Hepatocyte (in vitro differentiated cells): ENCODE data around the gene TPD52L2.

Source experiments
- EZH2 ChIP-seq: fragments of 200-600 bp; sonication (generic); IDR thresholded peaks from 2 replicates; pipeline ENCODE4 v1.6.1; 2016; ENCODE audit warnings: antibody characterized with exemption, mild to moderate bottlenecking, borderline replicate concordance
- TF ChIP-seq, protein P1 (sequence below): fragments of 200-600 bp; sonication (generic); IDR thresholded peaks from 2 replicates; pipeline ENCODE4 v1.5.1; 2016; ENCODE audit warnings: antibody characterized with exemption, mild to moderate bottlenecking; ENCODE audit not compliant: poor library complexity

GRCh38 chr20:63935447-63935846, 70.4 kb downstream of the TPD52L2 start:
- TF ChIP-seq, protein P1, sequence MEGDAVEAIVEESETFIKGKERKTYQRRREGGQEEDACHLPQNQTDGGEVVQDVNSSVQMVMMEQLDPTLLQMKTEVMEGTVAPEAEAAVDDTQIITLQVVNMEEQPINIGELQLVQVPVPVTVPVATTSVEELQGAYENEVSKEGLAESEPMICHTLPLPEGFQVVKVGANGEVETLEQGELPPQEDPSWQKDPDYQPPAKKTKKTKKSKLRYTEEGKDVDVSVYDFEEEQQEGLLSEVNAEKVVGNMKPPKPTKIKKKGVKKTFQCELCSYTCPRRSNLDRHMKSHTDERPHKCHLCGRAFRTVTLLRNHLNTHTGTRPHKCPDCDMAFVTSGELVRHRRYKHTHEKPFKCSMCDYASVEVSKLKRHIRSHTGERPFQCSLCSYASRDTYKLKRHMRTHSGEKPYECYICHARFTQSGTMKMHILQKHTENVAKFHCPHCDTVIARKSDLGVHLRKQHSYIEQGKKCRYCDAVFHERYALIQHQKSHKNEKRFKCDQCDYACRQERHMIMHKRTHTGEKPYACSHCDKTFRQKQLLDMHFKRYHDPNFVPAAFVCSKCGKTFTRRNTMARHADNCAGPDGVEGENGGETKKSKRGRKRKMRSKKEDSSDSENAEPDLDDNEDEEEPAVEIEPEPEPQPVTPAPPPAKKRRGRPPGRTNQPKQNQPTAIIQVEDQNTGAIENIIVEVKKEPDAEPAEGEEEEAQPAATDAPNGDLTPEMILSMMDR = no peak
- no peak for TF ChIP-seq EZH2
